HG02759 (cell line): ENCODE measurements around the gene TMEM80.

Experiments used
- ATAC-seq: cut with Tn5 transposase; IDR thresholded peaks from one replicate; pipeline ENCODE4 v1.9.1; 2021; ENCODE audit warnings: mild to moderate bottlenecking, moderate library complexity; ENCODE audit not compliant: unreplicated experiment

TMEM80 gene

DNA sequence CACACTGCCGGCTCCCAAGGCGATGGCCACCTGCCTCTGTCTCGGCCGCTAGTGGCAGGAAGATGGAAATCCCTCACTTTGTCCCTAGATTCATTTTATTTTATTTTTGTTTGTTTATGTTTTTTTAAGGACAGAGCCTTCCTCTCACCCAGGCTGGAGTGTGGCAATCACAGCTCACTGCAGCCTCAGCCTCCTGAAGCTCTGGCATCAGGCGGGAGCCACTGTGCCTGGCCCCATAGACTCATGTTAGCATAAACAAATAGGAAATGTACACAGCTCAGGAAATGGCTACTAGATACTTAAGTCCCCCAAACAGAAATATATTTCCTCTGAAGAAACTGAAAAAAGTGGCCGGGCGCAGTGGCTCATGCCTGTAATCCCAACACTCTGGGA, 3.5 kb downstream of the TMEM80 start:
- ATAC-seq: no peak

DNA sequence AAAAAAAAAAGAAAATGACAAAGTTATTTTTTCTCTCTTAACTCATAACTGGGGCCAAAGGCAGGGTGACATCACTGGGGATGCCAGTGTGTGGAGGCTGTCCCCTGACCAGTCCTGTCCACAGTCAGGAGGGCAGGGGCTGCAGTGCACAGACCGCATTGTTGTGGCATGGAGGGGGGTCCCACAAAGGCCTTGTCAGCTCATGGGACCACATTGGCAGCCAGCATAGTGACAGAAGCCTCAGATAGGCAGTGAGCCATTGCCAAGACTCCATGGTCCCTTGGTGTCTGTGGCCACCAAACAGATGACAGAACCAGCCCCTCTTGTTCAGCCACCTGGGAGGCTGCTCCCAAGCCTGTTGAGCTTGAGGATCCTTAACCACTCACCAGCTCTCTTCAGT, 4.1 kb downstream of the TMEM80 start:
- ATAC-seq: no peak

DNA sequence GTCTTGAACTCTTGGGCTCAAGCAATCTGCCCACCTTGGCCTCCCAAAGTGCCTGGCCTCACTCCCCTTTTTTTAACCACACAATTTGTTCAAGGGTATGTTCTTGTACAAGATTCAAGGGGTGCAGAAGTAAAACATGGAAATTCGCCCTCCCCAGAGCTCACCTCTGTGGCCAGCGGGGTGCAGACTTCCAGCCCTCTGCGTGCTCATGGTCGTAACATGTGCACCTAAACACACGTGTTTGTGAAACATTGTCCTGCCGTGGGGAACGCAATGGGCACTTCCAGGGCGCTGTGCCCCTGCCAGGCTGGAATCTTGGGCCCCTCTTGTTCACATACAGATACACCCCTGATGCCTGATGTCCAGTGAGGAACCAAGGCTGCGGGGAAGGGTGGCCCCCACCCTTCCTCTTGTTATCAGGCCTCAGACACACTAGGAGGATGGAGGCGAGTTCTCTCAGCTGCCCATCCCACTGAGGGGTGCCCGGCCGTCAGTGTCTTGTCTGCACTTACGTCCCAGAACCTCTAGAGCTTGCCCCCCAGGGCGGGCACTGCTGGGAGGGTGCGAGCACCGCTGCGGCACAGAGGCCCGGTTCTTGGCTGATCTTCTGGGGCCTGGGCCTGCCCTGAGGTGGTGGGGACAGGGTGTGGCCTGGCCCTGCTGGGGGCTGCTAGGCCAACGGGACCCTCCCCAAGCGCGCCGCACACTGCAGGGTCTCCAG, 6.3 kb downstream of the TMEM80 start:
- no peak for ATAC-seq

- ATAC-seq: no peak
Measured at GRCh38 chr11:702462-703461, 7.1 kb downstream of the TMEM80 start.

GRCh38 chr11:703506-703905, 7.9 kb downstream of the TMEM80 start:
- ATAC-seq: no peak

GRCh38 chr11:704228-704674, 8.6 kb downstream of the TMEM80 start:
- ATAC-seq: no peak

GRCh38 chr11:704781-705645, 9.4 kb downstream of the TMEM80 start:
- ATAC-seq: no peak

DNA sequence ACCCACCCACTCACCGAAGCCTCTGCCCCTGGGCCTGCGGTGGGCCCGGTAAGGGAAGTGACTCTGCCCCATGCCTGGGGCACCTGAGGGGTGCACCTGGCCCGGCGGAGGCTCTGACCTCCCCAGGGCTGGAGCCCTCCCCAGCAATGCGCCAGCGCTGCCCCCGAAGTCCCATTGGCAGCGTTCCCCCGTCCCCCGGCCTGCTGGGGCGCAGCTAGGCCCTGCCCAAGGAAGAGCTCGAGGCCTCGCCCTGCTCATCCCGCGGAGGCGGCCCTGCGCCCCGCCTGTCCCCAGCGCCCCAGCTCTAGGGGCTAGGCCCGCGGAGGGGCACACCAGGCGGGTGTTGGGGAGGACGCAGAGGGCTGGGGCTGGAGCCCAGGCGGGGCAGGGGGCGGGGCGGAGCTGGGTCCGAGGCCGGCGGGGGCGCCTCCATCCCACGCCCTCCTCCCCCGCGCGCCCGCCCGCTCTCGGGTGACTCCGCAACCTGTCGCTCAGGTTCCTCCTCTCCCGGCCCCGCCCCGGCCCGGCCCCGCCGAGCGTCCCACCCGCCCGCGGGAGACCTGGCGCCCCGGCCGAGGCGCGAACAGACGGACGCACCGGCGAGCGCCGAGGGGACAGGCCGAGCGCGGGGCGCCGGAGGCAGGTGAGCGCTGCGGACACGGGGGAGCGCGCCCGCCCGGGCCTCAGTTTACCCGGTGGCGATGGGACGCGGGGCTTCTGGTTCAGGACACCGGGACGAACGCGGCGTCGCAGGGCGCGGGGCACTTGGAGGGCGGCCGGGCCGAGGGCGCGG, 10.2 kb downstream of the TMEM80 start, which contains the start of gene EPS8L2:
EPS8L2 (plus strand) TSS at position 586 of the 793 bp plus-strand sequence. CDS start 3,177 bp downstream, outside the sequence.
- no peak for ATAC-seq

- ATAC-seq: no peak
Measured at GRCh38 chr11:706439-706956, 10.9 kb downstream of the TMEM80 start.

DNA sequence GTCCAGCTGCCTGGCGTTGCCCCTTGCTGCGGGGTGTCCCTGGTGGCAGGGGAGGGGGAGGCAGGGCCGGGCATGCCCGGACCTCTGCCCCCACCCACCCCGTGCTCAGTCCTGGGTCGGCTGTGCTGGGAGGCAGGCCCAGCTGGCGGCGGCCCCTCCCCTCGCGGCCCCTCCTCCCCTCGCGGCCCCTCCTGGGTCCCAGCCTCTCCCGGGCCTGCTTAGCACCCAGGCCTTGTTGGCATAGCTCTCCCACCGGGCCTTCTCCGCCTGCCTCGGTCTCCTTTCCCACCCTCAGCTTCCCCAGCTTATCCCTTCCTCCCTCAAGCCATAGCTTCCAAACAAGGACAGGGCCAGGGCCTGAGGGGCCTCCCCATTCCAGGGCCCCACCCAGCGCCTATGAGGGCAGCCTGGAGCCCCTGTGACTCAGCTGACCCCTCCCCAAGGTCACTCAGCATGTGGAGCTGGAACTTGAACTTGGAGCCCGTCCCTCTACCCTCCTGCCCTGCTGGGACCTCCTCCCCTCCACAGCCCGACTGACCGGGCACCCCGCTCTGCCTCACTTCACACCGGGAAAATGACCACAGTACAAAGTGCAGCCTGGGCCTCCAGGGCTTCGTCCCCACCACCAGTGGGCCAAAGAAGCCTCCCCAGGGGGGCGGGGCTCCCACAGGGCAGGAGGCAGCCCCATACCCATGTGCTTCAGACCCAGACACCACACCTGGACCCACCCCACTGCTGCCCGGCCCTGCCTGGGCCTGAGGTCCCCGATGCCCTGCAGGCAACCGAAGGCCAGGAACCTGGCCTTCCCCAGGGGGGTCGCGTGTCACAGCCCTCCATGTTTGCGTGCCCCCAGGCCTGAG, 11.6 kb downstream of the TMEM80 start:
- ATAC-seq: no peak

DNA sequence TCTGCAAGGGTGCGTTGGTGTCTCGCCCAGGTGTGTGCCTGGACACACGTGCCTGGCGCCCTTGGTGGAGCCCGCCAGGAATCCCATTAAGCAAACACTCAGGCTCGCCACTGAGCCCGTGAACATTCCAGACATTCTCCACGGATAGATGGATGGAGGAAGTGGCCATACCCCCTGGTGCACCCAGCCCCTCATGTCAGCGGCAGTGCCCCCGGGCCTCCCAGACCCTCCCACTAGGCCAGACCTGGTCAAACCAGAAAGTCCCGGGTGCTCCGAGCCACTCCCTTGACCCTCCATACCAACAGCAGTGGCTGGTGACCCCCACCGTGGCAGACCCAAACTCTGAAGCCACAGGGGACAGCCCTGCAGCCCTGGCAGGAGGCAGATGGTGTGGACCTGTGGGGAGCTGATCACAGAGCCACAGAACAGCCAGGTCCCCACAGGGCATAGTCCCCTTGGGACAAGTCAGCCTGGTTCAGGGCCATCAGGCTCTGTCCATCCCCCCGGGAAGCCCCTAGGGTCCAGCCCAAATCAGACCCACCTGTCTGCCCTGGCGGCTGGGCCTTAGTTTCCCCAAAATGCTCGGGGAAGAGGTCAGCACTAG, 12.3 kb downstream of the TMEM80 start:
- ATAC-seq: no peak

GRCh38 chr11:708511-708910, 12.9 kb downstream of the TMEM80 start:
- ATAC-seq: no peak

DNA sequence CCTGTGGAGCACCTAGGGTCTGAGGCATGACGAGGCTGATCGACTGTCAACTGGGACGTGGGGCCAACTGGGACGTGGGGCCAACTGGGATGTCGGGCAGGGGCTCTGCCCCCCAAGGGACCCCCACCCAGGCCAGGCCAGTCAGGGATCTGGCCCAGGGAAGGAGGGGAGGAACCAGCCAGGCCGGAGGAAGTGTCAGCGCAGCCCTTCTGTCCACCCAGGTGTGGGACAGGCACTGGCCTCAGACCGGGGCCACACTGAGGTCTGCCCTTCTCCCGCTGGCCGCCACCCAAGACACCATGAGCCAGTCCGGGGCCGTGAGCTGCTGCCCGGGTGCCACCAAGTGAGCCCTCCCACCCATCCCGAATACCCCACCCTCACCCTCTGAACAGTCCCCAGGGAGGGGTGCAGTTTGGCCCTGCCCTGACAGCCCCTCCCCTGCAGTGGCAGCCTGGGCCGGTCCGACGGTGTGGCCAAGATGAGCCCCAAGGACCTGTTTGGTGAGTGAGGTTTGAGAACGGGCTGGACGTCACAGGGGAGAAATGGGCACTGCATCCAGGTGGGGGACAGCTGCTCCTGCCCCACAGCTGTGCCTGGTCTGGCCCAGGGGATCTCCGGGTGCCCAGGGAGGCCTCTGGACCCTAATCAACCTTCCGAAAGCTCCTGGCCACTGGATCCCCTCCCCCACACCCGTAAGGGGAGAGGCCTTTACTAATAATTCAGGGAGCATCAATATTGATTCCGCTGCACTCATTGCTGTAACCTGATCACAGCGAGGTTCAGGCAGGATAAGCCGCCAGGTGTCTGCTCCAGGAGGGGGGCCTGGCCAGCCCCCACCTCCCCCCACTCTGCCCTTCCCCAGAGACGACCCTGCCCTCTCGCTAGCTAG, 13.7 kb downstream of the TMEM80 start:
- no peak for ATAC-seq

- ATAC-seq: no peak
Measured at GRCh38 chr11:714436-714835, 18.8 kb downstream of the TMEM80 start.

DNA sequence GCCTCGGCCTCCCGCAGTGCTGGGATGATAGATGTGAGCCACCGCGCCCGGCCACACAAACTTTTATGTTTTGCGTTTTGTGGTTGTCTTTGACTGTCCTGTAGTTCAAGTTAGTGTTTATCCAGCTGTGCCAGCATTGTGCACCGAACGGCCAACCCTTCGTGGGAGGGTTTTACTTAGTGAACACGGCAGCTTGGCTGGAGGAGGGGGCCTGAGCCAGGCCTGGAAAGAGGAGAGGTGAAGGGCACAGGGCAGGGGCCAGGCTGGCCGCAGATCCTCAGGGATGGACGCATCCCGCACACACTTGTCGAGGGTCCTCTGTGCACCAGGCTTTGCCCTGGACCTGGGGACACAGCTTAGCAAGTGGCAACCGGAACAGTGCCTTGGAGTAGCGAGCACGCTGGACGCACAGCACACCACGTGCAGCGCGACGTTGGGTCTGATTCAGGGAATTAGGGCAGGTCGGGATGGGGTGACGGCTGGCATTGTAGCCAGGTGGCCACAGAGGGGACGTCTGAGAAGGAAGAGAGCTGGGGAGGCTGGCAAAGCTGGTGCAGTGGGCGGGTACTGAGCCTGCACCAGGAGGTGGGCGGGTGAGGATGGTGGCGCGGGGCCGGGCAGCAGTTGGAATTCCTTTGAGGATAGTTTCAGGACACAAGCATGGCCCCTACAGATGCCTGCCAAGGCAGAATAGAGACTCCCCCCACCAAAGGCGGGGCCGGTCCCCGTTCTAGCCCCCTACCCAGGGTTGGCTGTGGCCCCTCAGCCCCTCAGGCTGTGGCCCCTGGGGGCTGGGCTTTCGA, 23.8 kb downstream of the TMEM80 start:
- no peak for ATAC-seq

- ATAC-seq: no peak
Measured at GRCh38 chr11:720017-720641, 24.5 kb downstream of the TMEM80 start.
